Suprapubic skin (tissue), 3 donors: Measurements from ENCODE around the gene C1orf35.

Source experiments
- EP300 ChIP-seq: sonication (generic); formaldehyde crosslinking; IDR thresholded peaks from one replicate; pipeline ENCODE4 v1.6.1; 2017; ENCODE audit warnings: antibody characterized with exemption
- POLR2A ChIP-seq, 2 donors: fragments of 450-650 bp; IDR thresholded peaks; one replicate each; pipeline ENCODE4 v1.6.1; 2017; ENCODE audit warnings: antibody characterized with exemption in 2 of 2, mild to moderate bottlenecking in 2 of 2, moderate library complexity in 2 of 2
- TF ChIP-seq, protein P1 (sequence below), 2 donors: fragments of 200-600 bp in 1 of 2; fragments of 450-650 bp in 1 of 2; sonication (generic) in 1 of 2; IDR thresholded peaks; one replicate each; pipeline ENCODE4 v1.5.1; 2016 to 2019; ENCODE audit warnings: antibody characterized with exemption in 2 of 2, mild to moderate bottlenecking in 1 of 2, moderate library complexity in 1 of 2

DNA sequence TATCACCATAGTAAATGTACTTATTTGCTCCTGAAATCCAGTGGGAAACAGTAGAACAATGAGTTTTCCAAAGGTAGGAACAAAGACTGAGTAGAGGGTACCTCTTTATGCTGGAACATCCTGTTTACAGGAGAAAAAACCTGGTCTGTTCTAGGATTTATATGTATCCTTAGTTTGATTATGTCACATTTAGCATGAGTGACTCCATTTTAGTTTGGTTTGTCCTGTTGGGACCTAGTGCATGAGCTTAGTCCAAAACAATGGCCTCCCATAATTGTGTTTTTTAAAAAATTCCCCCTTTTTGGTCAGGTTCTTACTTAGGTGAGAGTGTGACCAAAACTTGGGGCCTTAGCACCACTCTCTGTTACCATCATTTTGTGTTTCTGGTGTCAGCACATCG is 9.5 kb upstream of the C1orf35 start:
- TF ChIP-seq, protein P1, sequence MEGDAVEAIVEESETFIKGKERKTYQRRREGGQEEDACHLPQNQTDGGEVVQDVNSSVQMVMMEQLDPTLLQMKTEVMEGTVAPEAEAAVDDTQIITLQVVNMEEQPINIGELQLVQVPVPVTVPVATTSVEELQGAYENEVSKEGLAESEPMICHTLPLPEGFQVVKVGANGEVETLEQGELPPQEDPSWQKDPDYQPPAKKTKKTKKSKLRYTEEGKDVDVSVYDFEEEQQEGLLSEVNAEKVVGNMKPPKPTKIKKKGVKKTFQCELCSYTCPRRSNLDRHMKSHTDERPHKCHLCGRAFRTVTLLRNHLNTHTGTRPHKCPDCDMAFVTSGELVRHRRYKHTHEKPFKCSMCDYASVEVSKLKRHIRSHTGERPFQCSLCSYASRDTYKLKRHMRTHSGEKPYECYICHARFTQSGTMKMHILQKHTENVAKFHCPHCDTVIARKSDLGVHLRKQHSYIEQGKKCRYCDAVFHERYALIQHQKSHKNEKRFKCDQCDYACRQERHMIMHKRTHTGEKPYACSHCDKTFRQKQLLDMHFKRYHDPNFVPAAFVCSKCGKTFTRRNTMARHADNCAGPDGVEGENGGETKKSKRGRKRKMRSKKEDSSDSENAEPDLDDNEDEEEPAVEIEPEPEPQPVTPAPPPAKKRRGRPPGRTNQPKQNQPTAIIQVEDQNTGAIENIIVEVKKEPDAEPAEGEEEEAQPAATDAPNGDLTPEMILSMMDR (IDR thresholded peaks at IDR 0.05): no peak
- TF ChIP-seq POLR2A (IDR thresholded peaks at IDR 0.05): no peak
- no peak for TF ChIP-seq EP300
